T-helper 1 cell treated with Interleukin-12 subunit alpha and Interleukin-12 subunit beta and Interleukin-4 antibody, amounts not matched to agents 30 μg/mL and 1 μg/mL, for 36 hours (primary cell): ENCODE measurements around the gene MS4A10.
"Not testable (repeated sequence)": the region's sequence is repeated elsewhere in the genome, so short reads cannot be mapped to it uniquely, and the experiment has no call there.

ENCODE experiments used
- H3K27ac Mint-ChIP-seq: one replicate; pipeline ENCODE4 v1.8.0; 2021; ENCODE audit warnings: mild to moderate bottlenecking, mixed read lengths
- H3K27me3 Mint-ChIP-seq: one replicate; pipeline ENCODE4 v1.8.0; 2021; ENCODE audit warnings: low read depth, mixed read lengths
- H3K36me3 Mint-ChIP-seq: one replicate; pipeline ENCODE4 v1.8.0; 2021; ENCODE audit warnings: low read depth, mixed read lengths
- H3K4me1 Mint-ChIP-seq: one replicate; pipeline ENCODE4 v1.8.0; 2021; ENCODE audit warnings: low read depth, mixed read lengths
- H3K4me3 Mint-ChIP-seq: one replicate; pipeline ENCODE4 v1.8.0; 2021; ENCODE audit warnings: mild to moderate bottlenecking, moderate library complexity, mixed read lengths
- H3K9me3 Mint-ChIP-seq: one replicate; pipeline ENCODE4 v1.8.0; 2021; ENCODE audit warnings: mixed read lengths

MS4A10 gene

DNA sequence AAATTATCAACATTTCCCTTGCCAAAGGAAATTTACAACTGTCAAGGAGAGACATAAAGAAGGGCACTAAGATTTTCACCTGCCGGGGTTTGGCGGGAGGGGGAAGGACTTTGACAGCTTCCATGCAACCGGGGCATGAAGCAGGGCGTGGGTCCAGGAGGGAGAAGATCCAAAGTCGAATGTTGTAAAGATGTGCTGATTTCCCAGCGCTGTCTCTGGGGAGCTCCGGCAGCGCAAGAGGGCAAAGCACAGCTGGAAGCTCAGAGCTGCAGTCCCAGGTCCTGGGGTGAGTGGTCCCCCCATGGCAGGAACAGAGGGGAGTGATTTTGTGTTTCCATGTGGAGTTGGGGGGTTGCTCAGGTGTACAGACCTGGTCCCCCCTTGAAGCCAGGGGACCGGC is at the start of gene MS4A10:
Gene MS4A10, plus strand, starts transcription at position 198 of the 400 bp plus-strand sequence. CDS start 5,003 bp downstream, outside the sequence.
- H3K27me3 Mint-ChIP-seq: no peaks in the 10 kb centered on the region
- no peaks in the 10 kb centered on the region for H3K4me1 Mint-ChIP-seq
- no peak within 1 kb of the TSS for H3K4me3 Mint-ChIP-seq
- no peaks in the 10 kb centered on the region for H3K36me3 Mint-ChIP-seq
- peak within 1 kb of the TSS; percentile 39 for H3K27ac Mint-ChIP-seq
- no peaks in the 10 kb centered on the region for H3K9me3 Mint-ChIP-seq

GRCh38 chr11:60739114-60739513 is 46.0 kb upstream of the MS4A10 start:
- Mint-ChIP-seq H3K4me1 (no peaks in the 10 kb centered on the region), H3K36me3 (no peaks in the 10 kb centered on the region), H3K9me3 (no peaks in the 10 kb centered on the region), H3K27ac (no peak overlapping the region), H3K27me3 (no peaks in the 10 kb centered on the region), H3K4me3 (no peak overlapping the region)

- H3K9me3 Mint-ChIP-seq: no peaks in the 10 kb centered on the region
- H3K27ac Mint-ChIP-seq: no peak overlapping the region
- no peaks in the 10 kb centered on the region for H3K27me3 Mint-ChIP-seq
- no peaks in the 10 kb centered on the region for H3K4me1 Mint-ChIP-seq
- no peaks in the 10 kb centered on the region for H3K36me3 Mint-ChIP-seq
- H3K4me3 Mint-ChIP-seq: no peak overlapping the region
These were observed 44.6 kb upstream of the MS4A10 start for GRCh38 chr11:60740573-60740972.

- H3K27me3 Mint-ChIP-seq: no peaks in the 10 kb centered on the region
- no peak overlapping the region for H3K4me3 Mint-ChIP-seq
These were observed 43.7 kb upstream of the MS4A10 start for GRCh38 chr11:60741421-60741820.

DNA sequence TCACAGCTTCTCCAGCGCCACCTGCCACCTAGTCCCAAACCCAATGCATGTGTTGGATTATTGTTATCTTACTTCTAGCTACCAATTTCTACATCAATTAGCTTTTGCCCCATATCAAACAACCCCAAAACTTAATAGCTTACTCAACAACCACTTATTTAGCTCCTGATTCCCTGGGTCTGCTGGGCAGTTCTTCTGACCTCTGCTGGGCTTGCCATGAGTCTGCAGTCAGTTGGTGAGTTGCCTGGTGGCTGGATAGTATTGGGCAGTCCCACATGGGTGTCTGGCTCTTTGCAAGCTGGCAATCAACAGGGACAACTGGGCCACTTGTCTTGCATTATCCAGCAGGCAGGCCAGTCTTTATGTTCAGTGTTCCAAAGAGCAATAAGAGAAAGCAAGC is 42.1 kb upstream of the MS4A10 start:
- H3K27me3 Mint-ChIP-seq: no peaks in the 10 kb centered on the region
- H3K27ac Mint-ChIP-seq: no peak overlapping the region
- H3K4me1 Mint-ChIP-seq: no peaks in the 10 kb centered on the region
- no peak overlapping the region for H3K4me3 Mint-ChIP-seq
- no peaks in the 10 kb centered on the region for H3K36me3 Mint-ChIP-seq
- peaks cover 5% of the 10 kb centered on the region for H3K9me3 Mint-ChIP-seq

More at GRCh38 chr11:60741421-60741820, 43.7 kb upstream of the MS4A10 start:
- H3K27ac Mint-ChIP-seq: no peak overlapping the region
- no peaks in the 10 kb centered on the region for H3K36me3 Mint-ChIP-seq
- no peaks in the 10 kb centered on the region for H3K9me3 Mint-ChIP-seq
- H3K4me1 Mint-ChIP-seq: no peaks in the 10 kb centered on the region

DNA sequence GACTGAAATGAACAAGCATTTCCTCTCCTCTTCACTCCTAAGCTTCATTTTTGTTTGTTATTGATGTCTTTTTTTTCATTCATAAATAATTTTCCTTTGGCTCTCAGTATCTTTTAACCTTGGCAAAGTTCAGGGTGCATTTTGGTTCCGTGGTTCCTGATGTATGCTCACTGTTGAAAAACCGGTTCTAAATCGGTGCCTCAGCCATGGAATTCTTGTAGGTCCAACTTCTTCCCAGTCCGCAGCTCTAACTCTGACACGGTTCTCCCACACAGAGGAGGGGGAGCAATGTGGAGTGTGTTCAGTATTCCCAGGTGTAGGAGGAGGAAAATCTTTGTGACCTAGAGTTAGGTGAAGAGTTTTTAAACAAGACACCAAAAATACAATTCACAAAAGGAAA is 41.0 kb upstream of the MS4A10 start:
- Mint-ChIP-seq H3K27me3 (no peaks in the 10 kb centered on the region), H3K4me3 (no peak overlapping the region), H3K36me3 (no peaks in the 10 kb centered on the region), H3K4me1 (no peaks in the 10 kb centered on the region), H3K27ac (no peak overlapping the region), H3K9me3 (peaks cover 5% of the 10 kb centered on the region)

DNA sequence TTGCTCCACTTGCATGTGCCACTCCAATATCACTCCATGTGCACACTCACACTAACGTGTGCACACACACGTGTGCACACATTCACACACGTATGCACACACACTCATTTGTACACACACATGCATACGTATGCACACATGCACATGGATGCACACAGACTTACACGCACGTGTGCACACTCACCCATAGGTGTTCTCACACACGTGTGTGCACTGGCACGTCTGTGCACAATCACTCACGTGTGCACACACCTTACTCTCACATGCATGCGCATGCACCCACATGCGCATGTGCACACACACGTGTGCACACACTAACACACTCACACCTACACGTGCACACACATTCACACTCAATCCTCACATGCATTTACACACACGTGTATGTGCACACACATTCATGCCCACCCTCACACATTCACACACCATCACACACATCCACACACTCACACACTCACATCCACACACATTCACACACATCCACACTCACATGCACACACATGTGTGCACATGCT is 37.7 kb upstream of the MS4A10 start:
- H3K27ac Mint-ChIP-seq: no peak overlapping the region
- H3K36me3 Mint-ChIP-seq: no peaks in the 10 kb centered on the region
- no peaks in the 10 kb centered on the region for H3K4me1 Mint-ChIP-seq
- no peaks in the 10 kb centered on the region for H3K27me3 Mint-ChIP-seq
- peaks cover 5% of the 10 kb centered on the region for H3K9me3 Mint-ChIP-seq
- H3K4me3 Mint-ChIP-seq: no peak overlapping the region

- no peak overlapping the region for H3K4me3 Mint-ChIP-seq
- no peaks in the 10 kb centered on the region for H3K4me1 Mint-ChIP-seq
- H3K27me3 Mint-ChIP-seq: no peaks in the 10 kb centered on the region
- H3K36me3 Mint-ChIP-seq: no peaks in the 10 kb centered on the region
- peaks cover 5% of the 10 kb centered on the region for H3K9me3 Mint-ChIP-seq
- no peak overlapping the region for H3K27ac Mint-ChIP-seq
These were observed 36.9 kb upstream of the MS4A10 start for GRCh38 chr11:60748225-60748624.

GRCh38 chr11:60748821-60749220 is 36.3 kb upstream of the MS4A10 start:
- Mint-ChIP-seq H3K9me3 (peaks cover 5% of the 10 kb centered on the region), H3K27me3 (no peaks in the 10 kb centered on the region), H3K4me3 (no peak overlapping the region), H3K4me1 (no peaks in the 10 kb centered on the region), H3K36me3 (no peaks in the 10 kb centered on the region), H3K27ac (no peak overlapping the region)

DNA sequence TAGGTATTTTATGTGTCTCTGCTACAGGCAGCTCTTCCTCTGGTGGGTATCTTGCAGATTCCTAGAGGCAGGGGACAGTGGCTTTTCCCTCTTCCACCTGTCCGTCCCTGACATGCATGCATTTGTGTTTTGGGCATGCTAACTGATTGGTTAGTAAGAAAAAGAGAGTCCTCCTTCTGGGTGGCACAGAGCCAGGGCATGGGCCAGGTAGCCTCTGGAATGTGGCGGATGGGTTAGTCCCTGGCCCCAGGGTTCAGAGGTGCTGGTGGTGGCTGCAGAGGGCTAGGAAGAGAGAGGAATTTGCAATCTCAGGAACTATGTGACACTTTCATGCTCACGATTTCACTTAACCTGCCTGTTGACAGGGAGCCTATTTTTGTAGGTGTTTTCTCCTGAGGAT is 34.2 kb upstream of the MS4A10 start:
- Mint-ChIP-seq H3K36me3 (no peaks in the 10 kb centered on the region), H3K27ac (no peak overlapping the region), H3K9me3 (peaks cover 5% of the 10 kb centered on the region), H3K27me3 (no peaks in the 10 kb centered on the region), H3K4me3 (no peak overlapping the region), H3K4me1 (no peaks in the 10 kb centered on the region)

DNA sequence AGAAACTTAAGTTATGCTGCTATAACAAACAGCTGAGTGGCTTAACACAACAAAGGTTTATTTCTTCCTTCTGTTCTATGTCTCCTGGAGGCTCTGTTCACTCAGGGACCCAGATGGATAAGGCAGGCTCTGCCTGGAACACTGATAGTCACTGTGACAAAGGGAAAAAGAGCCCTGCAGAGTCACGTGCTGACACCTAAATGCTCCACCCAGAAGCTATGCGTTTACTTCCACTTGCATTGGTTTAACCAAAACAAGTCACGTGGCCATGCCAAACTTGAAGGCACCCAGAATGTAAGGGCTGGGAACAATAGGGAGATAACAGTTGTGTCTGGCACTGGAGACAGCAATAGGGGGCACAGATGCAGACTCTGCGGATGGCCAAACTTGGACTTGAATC is 31.8 kb upstream of the MS4A10 start:
- Mint-ChIP-seq H3K9me3 (no peaks in the 10 kb centered on the region), H3K36me3 (no peaks in the 10 kb centered on the region), H3K27me3 (peaks cover 3% of the 10 kb centered on the region), H3K4me3 (no peak overlapping the region), H3K27ac (no peak overlapping the region), H3K4me1 (no peaks in the 10 kb centered on the region)

- Mint-ChIP-seq H3K4me3 (no peak overlapping the region), H3K27me3 (peaks cover 17% of the 10 kb centered on the region), H3K9me3 (no peaks in the 10 kb centered on the region), H3K4me1 (no peaks in the 10 kb centered on the region), H3K36me3 (no peaks in the 10 kb centered on the region), H3K27ac (no peak overlapping the region)
These were observed 30.2 kb upstream of the MS4A10 start for GRCh38 chr11:60754887-60755286.

DNA sequence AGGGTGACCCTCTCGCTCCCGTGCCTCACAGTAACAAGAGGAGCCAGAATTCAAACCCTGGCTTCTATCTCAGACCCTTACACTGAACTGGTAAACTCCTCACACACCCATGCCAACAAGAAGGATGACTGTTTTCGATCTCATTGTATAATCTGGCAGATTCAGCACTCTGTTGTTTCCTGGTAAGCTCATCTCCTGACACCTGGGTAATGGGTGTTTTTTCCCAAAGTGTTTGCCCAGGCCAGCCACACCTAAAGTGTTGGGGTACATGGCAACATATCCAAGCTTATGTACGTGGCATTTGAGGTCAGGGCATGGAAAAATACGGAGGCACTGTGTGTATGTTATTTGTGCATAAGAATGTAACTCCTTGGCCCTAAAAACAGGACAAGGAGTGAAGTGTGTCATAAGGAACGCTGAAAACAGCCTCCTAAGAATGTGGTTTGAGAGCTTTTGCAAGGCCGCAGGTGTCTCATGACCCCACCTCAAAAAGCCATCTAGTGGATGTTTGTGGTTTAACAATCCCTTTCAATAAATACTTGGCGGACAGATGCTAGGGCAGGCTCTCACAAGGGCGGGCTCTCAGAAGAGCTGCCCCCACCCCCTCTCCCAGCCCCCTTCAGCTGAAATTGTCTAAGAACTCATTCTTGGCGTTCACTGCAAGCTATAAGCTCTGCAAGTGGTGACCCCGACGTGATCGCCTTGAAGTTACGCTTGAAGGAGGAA is 28.7 kb upstream of the MS4A10 start, which contains the start of gene MS4A15:
Gene MS4A15, plus strand, starts transcription at position 561 of the 726 bp plus-strand sequence. CDS start 6,867 bp downstream, outside the sequence.
- H3K4me1 Mint-ChIP-seq: no peaks in the 10 kb centered on the region
- H3K27me3 Mint-ChIP-seq: peaks cover 33% of the 10 kb centered on the region
- H3K9me3 Mint-ChIP-seq: no peaks in the 10 kb centered on the region
- no peak within 1 kb of the TSS for H3K4me3 Mint-ChIP-seq
- H3K27ac Mint-ChIP-seq: no peak within 1 kb of the TSS
- no peaks in the 10 kb centered on the region for H3K36me3 Mint-ChIP-seq

- H3K4me3 Mint-ChIP-seq: no peak overlapping the region
- H3K36me3 Mint-ChIP-seq: no peaks in the 10 kb centered on the region
- H3K27me3 Mint-ChIP-seq: peaks cover 38% of the 10 kb centered on the region
- H3K27ac Mint-ChIP-seq: no peak overlapping the region
- no peaks in the 10 kb centered on the region for H3K9me3 Mint-ChIP-seq
- no peaks in the 10 kb centered on the region for H3K4me1 Mint-ChIP-seq
These were observed 27.8 kb upstream of the MS4A10 start for GRCh38 chr11:60757231-60757800.

DNA sequence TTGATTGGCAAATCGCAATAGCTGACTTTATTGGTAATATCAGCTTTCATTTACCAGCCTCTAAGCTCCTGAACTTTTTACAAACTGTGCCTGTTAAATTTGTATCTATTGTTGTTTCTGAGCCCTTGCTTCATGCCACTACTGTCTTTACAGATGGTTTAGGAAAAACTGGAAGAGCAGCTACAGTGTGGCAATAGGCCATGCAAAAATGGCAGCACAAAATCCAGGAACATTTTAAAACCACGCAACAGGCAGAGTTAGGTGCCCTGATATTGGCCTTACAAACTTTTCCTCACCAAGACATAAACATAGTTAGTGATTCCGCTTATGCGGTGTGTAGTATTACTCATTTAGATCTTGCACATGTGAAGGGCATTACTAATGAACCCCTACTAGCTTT is 26.5 kb upstream of the MS4A10 start:
- not testable (repeated sequence) for H3K4me1 Mint-ChIP-seq, H3K36me3 Mint-ChIP-seq

More for the DNA sequence above, 26.5 kb upstream of the MS4A10 start:
- not testable (repeated sequence) for H3K4me3 Mint-ChIP-seq, H3K27ac Mint-ChIP-seq, H3K9me3 Mint-ChIP-seq
- peaks cover 38% of the 10 kb centered on the region for H3K27me3 Mint-ChIP-seq
